HG03039 (cell line): Measurements from ENCODE around the gene PATE4.

ENCODE experiments used
- ATAC-seq: cut with Tn5 transposase; IDR thresholded peaks from one replicate; pipeline ENCODE4 v1.9.1; 2021; ENCODE audit warnings: mild to moderate bottlenecking, moderate library complexity; ENCODE audit not compliant: unreplicated experiment

Gene PATE4

GRCh38 chr11:125887373-125888324, 54.5 kb downstream of the PATE4 start, which contains the start of gene HYLS1:
HYLS1 (plus strand) TSS chr11:125887668; CDS start chr11:125899369, 11,701 bp downstream.
- peak; percentile 86 for ATAC-seq
